SK-N-SH (cell line): Measurements from ENCODE around the gene ZNF23. TPM values are rescaled to one million over a fixed set of nuclear protein-coding genes. Genes with fewer than 3 reads are reported as not detected.

ENCODE experiments used
- CTCF ChIA-PET: fragments of 300-600, 350-600 bp; formaldehyde crosslinking; extraction: SDS; loops from one replicate; lab custom pipeline; 2021; lab: Yijun Ruan, JAX
- POLR2A ChIA-PET: fragments of 350-600 bp; sonication (Branson Sonifier 250); formaldehyde crosslinking; extraction: SDS; loops from one replicate; lab custom pipeline; 2020; ENCODE audit warnings: antibody characterized with exemption, inconsistent platforms; lab: Yijun Ruan, JAX
- DNase-seq: peaks from one replicate; pipeline ENCODE4 v3.0.0; 2012
- H2AFZ ChIP-seq: fragments of 200-600 bp; sonication (generic); 2 replicates; pipeline ENCODE4 v1.8.1; 2016; ENCODE audit warnings: antibody characterized with exemption, mild to moderate bottlenecking, low read depth
- H3F3A ChIP-seq: fragments of 200-600 bp; sonication (generic); replicated peaks from 2 replicates; pipeline ENCODE3; 2016; ENCODE audit warnings: antibody characterized with exemption, mild to moderate bottlenecking; ENCODE audit not compliant: insufficient read depth
- H3K27ac ChIP-seq, 2 experiments: fragments of 200-500 bp in 1 of 2; fragments of 200-600 bp in 1 of 2; sonication (Bioruptor generic) in 1 of 2; sonication (generic), shearing (Covaris generic) in 1 of 2; 2 replicates each; pipeline versions ENCODE4 v1.5.1 to v1.6.1; 2014 to 2016; ENCODE audit warnings: low read depth in 2 of 2, inconsistent platforms in 1 of 2, low read length in 1 of 2, mild to moderate bottlenecking in 1 of 2, mixed read lengths in 1 of 2
- H3K27me3 ChIP-seq: fragments of 200-600 bp; sonication (generic), shearing (Covaris generic); 2 replicates; pipeline ENCODE4 v1.6.1; 2016; ENCODE audit warnings: mixed run types; ENCODE audit not compliant: insufficient read depth
- H3K36me3 ChIP-seq, 2 experiments: fragments of 200-500 bp in 1 of 2; fragments of 200-600 bp in 1 of 2; sonication (Bioruptor generic) in 1 of 2; sonication (generic) in 1 of 2; replicated peaks in 1 of 2; 2 replicates each; pipeline versions ENCODE3 to v1.5.1; 2014 to 2016; ENCODE audit warnings: low read length in 1 of 2, mild to moderate bottlenecking in 1 of 2; ENCODE audit not compliant: insufficient read depth in 2 of 2, control insufficient read depth in 1 of 2
- H3K4me1 ChIP-seq, 2 experiments: fragments of 200-500 bp in 1 of 2; fragments of 200-600 bp in 1 of 2; sonication (Bioruptor generic) in 1 of 2; sonication (generic), shearing (Covaris generic) in 1 of 2; 2 replicates each; pipeline versions ENCODE4 v1.5.1 to v1.6.1; 2014 to 2016; ENCODE audit warnings: low read depth in 1 of 2, low read length in 1 of 2, mixed run types in 1 of 2; ENCODE audit not compliant: insufficient read depth in 2 of 2, control insufficient read depth in 1 of 2
- H3K4me2 ChIP-seq: fragments of 200-600 bp; sonication (generic), shearing (Covaris generic); 2 replicates; pipeline ENCODE4 v1.6.1; 2017; ENCODE audit warnings: mixed run types
- H3K4me3 ChIP-seq, 2 experiments: fragments of 200-500 bp in 1 of 2; fragments of 200-600 bp in 1 of 2; sonication (Bioruptor generic) in 1 of 2; sonication (generic), shearing (Covaris generic) in 1 of 2; 2 replicates each; pipeline versions ENCODE4 v1.5.1 to v1.8.1; 2014 to 2016; ENCODE audit warnings: low read depth in 2 of 2, inconsistent platforms in 1 of 2, low read length in 1 of 2, mild to moderate bottlenecking in 1 of 2, mixed read lengths in 1 of 2, moderate library complexity in 1 of 2
- H3K79me2 ChIP-seq: fragments of 200-600 bp; sonication (generic); 2 replicates; pipeline ENCODE4 v1.8.1; 2017; ENCODE audit warnings: mild to moderate bottlenecking; ENCODE audit not compliant: insufficient read depth
- H3K9ac ChIP-seq: fragments of 200-600 bp; sonication (generic); 2 replicates; pipeline ENCODE4 v1.6.1; 2017; ENCODE audit warnings: mixed run types
- H3K9me2 ChIP-seq: fragments of 200-600 bp; sonication (generic); 2 replicates; pipeline ENCODE4 v1.6.1; 2017; ENCODE audit warnings: mixed run types
- H3K9me3 ChIP-seq: fragments of 200-600 bp; sonication (generic); 2 replicates; pipeline ENCODE4 v1.6.1; 2017; ENCODE audit warnings: mixed run types, mild to moderate bottlenecking, moderate library complexity
- H4K20me1 ChIP-seq: fragments of 200-600 bp; sonication (generic); 2 replicates; pipeline ENCODE4 v1.6.1; 2017; ENCODE audit warnings: mild to moderate bottlenecking, mixed run types; ENCODE audit not compliant: insufficient read depth
- CHD2 ChIP-seq: fragments of 150-350 bp; IDR thresholded peaks from 2 replicates; pipeline ENCODE4 v1.6.1; 2018; ENCODE audit warnings: low read length; ENCODE audit not compliant: partially characterized antibody
- ELF1 ChIP-seq: IDR thresholded peaks from 2 replicates; pipeline ENCODE4 v1.4.0; 2012
- EZH2phosphoT487 ChIP-seq: fragments of 200-600 bp; sonication (generic); IDR thresholded peaks from 2 replicates; pipeline ENCODE4 v1.6.1; 2017; ENCODE audit warnings: low read depth, mixed run types, mild to moderate bottlenecking, antibody characterized with exemption, moderate library complexity, borderline replicate concordance
- FOXJ3 ChIP-seq: sonication (generic); formaldehyde crosslinking; IDR thresholded peaks from 2 replicates; pipeline ENCODE4 v1.5.1; 2020; ENCODE audit warnings: mild to moderate bottlenecking, missing genetic modification reagents
- MAX ChIP-seq: IDR thresholded peaks from 2 replicates; pipeline ENCODE4 v1.4.0; 2012; ENCODE audit warnings: low read depth
- MXI1 ChIP-seq: IDR thresholded peaks from 2 replicates; pipeline ENCODE4 v1.6.1; 2012; ENCODE audit warnings: mild to moderate bottlenecking, low read depth, low read length, improper control_type of control experiment
- NFIC ChIP-seq: IDR thresholded peaks from 2 replicates; pipeline ENCODE4 v1.4.0; 2012; ENCODE audit warnings: borderline replicate concordance
- POLR2AphosphoS5 ChIP-seq: IDR thresholded peaks from 2 replicates; pipeline ENCODE4 v1.6.1; 2012; ENCODE audit warnings: low read depth, low read length
- RXRA ChIP-seq: IDR thresholded peaks from 2 replicates; pipeline ENCODE4 v1.4.0; 2012; ENCODE audit warnings: low read depth, mild to moderate bottlenecking, borderline replicate concordance
- SIN3A ChIP-seq: IDR thresholded peaks from 2 replicates; pipeline ENCODE4 v1.6.1; 2012; ENCODE audit warnings: low read depth, mild to moderate bottlenecking, low read length, moderate library complexity, borderline replicate concordance
- SMC3 ChIP-seq: IDR thresholded peaks from 2 replicates; pipeline ENCODE4 v1.6.1; 2012; ENCODE audit warnings: low read depth, low read length, improper control_type of control experiment
- TAF1 ChIP-seq: IDR thresholded peaks from 2 replicates; pipeline ENCODE4 v1.6.1; 2012; ENCODE audit warnings: low read depth, mild to moderate bottlenecking, low read length, moderate library complexity, borderline replicate concordance
- YY1 ChIP-seq: IDR thresholded peaks from 2 replicates; pipeline ENCODE4 v1.4.0; 2012; ENCODE audit warnings: low read depth, mild to moderate bottlenecking
- WGBS: methylation state at CpG from one replicate; pipeline ENCODE4 v1.1.6; 2017; ENCODE audit warnings: low lambda C conversion rate; 5-methylcytosine and 5-hydroxymethylcytosine counted together
- polyA plus RNA-seq, 3 experiments: library from polyadenylated mRNA; depleted of rRNA; stranded (reverse); fragments of >200 nt; gene quantifications; 2 replicates each; pipeline ENCODE4 v1.2.3, GENCODE V29; 2012
- TF ChIP-seq, protein P1 (sequence below): IDR thresholded peaks from 2 replicates; pipeline ENCODE4 v1.4.0; 2012; ENCODE audit warnings: low read depth, borderline replicate concordance
- TF ChIP-seq, protein P2 (sequence below): fragments of 200-600 bp; sonication (generic); IDR thresholded peaks from 2 replicates; pipeline ENCODE4 v1.6.1; 2017; ENCODE audit warnings: antibody characterized with exemption, mild to moderate bottlenecking, moderate library complexity
- TF ChIP-seq, protein P3 (sequence below): IDR thresholded peaks from 2 replicates; pipeline ENCODE4 v1.4.0; 2012; ENCODE audit warnings: low read depth, borderline replicate concordance
- TF ChIP-seq, protein P4 (sequence below): fragments of 150-350 bp; IDR thresholded peaks from 2 replicates; pipeline ENCODE4 v1.6.1; 2016; ENCODE audit warnings: mild to moderate bottlenecking, low read depth, low read length

The ZNF23 gene
- polyA plus RNA-seq, 1 of the 3 experiments (the other 2 are of a cell fraction): 7.3 TPM

- Histone ChIP-seq H3K4me1 (no peaks in the 10 kb centered on the region), H3K9me3 (no peaks in the 10 kb centered on the region), H3K27me3 (peaks cover 18% of the 10 kb centered on the region), H3K4me3 (no peak overlapping the region), H3K9me2 (no peaks in the 10 kb centered on the region), H3K36me3 (no peaks in the 10 kb centered on the region), H3K4me2 (no peak overlapping the region), H4K20me1 (no peaks in the 10 kb centered on the region), H2AFZ (no peak overlapping the region), H3K9ac (no peak overlapping the region), H3F3A (no peaks in the 10 kb centered on the region), H3K79me2 (no peaks in the 10 kb centered on the region), H3K27ac (no peak overlapping the region)
- TF ChIP-seq SIN3A: no peak
- no peak for TF ChIP-seq CHD2
- TF ChIP-seq, protein P1, sequence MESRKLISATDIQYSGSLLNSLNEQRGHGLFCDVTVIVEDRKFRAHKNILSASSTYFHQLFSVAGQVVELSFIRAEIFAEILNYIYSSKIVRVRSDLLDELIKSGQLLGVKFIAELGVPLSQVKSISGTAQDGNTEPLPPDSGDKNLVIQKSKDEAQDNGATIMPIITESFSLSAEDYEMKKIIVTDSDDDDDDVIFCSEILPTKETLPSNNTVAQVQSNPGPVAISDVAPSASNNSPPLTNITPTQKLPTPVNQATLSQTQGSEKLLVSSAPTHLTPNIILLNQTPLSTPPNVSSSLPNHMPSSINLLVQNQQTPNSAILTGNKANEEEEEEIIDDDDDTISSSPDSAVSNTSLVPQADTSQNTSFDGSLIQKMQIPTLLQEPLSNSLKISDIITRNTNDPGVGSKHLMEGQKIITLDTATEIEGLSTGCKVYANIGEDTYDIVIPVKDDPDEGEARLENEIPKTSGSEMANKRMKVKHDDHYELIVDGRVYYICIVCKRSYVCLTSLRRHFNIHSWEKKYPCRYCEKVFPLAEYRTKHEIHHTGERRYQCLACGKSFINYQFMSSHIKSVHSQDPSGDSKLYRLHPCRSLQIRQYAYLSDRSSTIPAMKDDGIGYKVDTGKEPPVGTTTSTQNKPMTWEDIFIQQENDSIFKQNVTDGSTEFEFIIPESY: no peak
- TF ChIP-seq FOXJ3 (CRISPR knock-in tag): no peak
- no peak for TF ChIP-seq ELF1
- TF ChIP-seq NFIC: no peak
- no peak for TF ChIP-seq POLR2AphosphoS5
- no peak for TF ChIP-seq EZH2phosphoT487
- TF ChIP-seq YY1: no peak
- TF ChIP-seq MAX: no peak
- TF ChIP-seq SMC3: no peak
- TF ChIP-seq RXRA: no peak
- TF ChIP-seq, protein P2, sequence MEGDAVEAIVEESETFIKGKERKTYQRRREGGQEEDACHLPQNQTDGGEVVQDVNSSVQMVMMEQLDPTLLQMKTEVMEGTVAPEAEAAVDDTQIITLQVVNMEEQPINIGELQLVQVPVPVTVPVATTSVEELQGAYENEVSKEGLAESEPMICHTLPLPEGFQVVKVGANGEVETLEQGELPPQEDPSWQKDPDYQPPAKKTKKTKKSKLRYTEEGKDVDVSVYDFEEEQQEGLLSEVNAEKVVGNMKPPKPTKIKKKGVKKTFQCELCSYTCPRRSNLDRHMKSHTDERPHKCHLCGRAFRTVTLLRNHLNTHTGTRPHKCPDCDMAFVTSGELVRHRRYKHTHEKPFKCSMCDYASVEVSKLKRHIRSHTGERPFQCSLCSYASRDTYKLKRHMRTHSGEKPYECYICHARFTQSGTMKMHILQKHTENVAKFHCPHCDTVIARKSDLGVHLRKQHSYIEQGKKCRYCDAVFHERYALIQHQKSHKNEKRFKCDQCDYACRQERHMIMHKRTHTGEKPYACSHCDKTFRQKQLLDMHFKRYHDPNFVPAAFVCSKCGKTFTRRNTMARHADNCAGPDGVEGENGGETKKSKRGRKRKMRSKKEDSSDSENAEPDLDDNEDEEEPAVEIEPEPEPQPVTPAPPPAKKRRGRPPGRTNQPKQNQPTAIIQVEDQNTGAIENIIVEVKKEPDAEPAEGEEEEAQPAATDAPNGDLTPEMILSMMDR: no peak
- TF ChIP-seq, protein P3, sequence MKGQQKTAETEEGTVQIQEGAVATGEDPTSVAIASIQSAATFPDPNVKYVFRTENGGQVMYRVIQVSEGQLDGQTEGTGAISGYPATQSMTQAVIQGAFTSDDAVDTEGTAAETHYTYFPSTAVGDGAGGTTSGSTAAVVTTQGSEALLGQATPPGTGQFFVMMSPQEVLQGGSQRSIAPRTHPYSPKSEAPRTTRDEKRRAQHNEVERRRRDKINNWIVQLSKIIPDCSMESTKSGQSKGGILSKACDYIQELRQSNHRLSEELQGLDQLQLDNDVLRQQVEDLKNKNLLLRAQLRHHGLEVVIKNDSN: no peak
- no peak for TF ChIP-seq MXI1
- TF ChIP-seq, protein P4, sequence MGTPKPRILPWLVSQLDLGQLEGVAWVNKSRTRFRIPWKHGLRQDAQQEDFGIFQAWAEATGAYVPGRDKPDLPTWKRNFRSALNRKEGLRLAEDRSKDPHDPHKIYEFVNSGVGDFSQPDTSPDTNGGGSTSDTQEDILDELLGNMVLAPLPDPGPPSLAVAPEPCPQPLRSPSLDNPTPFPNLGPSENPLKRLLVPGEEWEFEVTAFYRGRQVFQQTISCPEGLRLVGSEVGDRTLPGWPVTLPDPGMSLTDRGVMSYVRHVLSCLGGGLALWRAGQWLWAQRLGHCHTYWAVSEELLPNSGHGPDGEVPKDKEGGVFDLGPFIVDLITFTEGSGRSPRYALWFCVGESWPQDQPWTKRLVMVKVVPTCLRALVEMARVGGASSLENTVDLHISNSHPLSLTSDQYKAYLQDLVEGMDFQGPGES: no peak
- no peak for TF ChIP-seq TAF1
- 35% methylated on average over 11 of the region's 11 CpGs for WGBS
- ChIA-PET CTCF (interaction anchor here (1.9 kb wide), 1 partner anchor 12 kb away, joined by 12 read pairs; no protein-coding TSS in a partner anchor), POLR2A (no interaction called here)
- DNase-seq: no peak
Observed at GRCh38 chr16:71399801-71400563, 62.1 kb downstream of the ZNF23 start.

Other genes starting within 250 kb of the ZNF23 start
- 0.33 and 0.42 TPM in 2 replicates for gene HYDIN, start 231.5 kb downstream of the ZNF23 start, polyA plus RNA-seq (2012; rRNA removed)
- gene CMTR2, start 172.8 kb downstream of the ZNF23 start, polyA plus RNA-seq (2012; rRNA removed): 7.2 and 9.6 TPM in 2 replicates
- 0.12 and 0.23 TPM in 2 replicates for gene CALB2, start 103.5 kb downstream of the ZNF23 start, polyA plus RNA-seq (2012; rRNA removed)
- not detected in 2 replicates for gene TLE7, start 20.2 kb downstream of the ZNF23 start, polyA plus RNA-seq (2012; rRNA removed)
- gene ZNF19, start 27.1 kb upstream of the ZNF23 start, polyA plus RNA-seq (2012; rRNA removed): 1.4 and 2.3 TPM in 2 replicates
- gene CHST4, start 64.2 kb upstream of the ZNF23 start, polyA plus RNA-seq (2012; rRNA removed): 0.08 and 0.18 TPM in 2 replicates
- not detected in 2 replicates for gene TAT, start 114.8 kb upstream of the ZNF23 start, polyA plus RNA-seq (2012; rRNA removed)
- not detected in 2 replicates for gene MARVELD3, start 163.9 kb upstream of the ZNF23 start, polyA plus RNA-seq (2012; rRNA removed)